GM12864 (cell line): Measurements from ENCODE around the gene SP3.

Experiments
- DNase-seq: peaks from one replicate; pipeline ENCODE4 v3.0.0-alpha.2; 2011; ENCODE audit warnings: low read depth
- H3K4me3 ChIP-seq: 2 replicates; pipeline ENCODE4 v1.5.1; 2011; ENCODE audit warnings: mild to moderate bottlenecking, low read depth, low read length, control low read depth
- TF ChIP-seq, protein P1 (sequence below): IDR thresholded peaks from 2 replicates; pipeline ENCODE4 v1.5.1; 2011; ENCODE audit warnings: low read depth, mild to moderate bottlenecking, moderate library complexity, low read length, control low read depth, inconsistent platforms; ENCODE audit errors: missing control alignments

SP3 gene

DNA sequence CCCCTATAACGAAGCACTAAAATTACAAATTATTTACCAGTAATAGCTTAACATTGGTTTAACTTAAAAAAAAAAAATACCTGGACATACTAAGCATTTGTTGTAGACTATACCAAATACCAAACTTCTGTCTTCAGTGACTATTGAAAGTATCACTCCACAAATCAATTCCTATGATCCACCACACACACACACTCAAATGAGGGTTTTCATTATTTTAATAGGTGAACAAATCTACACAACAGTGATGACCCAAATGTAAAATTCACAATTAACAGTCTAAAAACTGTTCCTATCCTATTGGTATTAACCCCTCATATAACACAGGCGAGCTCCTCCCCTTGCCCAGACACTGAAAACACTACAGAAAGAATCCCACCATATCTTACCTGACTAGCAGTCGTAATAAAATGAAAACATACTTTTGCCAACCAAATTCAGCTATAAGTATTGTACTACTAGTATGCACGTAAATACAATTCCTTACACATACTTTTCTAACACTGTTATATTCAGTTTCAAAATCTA, 2.5 kb downstream of the SP3 start:
- peak overlapping the region; percentile 75 for H3K4me3 ChIP-seq
- DNase-seq = no peak
- TF ChIP-seq, protein P1, sequence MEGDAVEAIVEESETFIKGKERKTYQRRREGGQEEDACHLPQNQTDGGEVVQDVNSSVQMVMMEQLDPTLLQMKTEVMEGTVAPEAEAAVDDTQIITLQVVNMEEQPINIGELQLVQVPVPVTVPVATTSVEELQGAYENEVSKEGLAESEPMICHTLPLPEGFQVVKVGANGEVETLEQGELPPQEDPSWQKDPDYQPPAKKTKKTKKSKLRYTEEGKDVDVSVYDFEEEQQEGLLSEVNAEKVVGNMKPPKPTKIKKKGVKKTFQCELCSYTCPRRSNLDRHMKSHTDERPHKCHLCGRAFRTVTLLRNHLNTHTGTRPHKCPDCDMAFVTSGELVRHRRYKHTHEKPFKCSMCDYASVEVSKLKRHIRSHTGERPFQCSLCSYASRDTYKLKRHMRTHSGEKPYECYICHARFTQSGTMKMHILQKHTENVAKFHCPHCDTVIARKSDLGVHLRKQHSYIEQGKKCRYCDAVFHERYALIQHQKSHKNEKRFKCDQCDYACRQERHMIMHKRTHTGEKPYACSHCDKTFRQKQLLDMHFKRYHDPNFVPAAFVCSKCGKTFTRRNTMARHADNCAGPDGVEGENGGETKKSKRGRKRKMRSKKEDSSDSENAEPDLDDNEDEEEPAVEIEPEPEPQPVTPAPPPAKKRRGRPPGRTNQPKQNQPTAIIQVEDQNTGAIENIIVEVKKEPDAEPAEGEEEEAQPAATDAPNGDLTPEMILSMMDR = no peak

DNA sequence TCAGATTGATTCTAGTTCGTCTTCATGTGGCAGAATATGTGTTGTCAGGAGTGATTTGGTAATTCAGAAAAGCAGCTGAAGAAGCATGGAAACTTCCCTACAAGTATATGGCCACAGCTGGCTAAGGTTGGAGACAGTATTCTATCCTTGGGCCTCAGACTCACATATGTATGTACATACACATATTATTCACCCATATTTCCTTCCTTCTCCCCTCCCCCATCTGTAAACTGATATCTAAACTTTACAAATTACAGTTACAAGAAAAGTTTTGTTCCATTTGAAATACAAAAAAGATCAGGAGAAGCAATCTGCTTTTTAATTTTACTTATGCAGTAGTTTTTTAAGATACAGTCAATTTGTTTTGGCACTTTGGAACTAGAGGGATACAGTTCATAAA, 3.1 kb downstream of the SP3 start:
- TF ChIP-seq, protein P1 = no peak
- H3K4me3 ChIP-seq = peak overlapping the region; percentile 75
- DNase-seq = no peak

DNA sequence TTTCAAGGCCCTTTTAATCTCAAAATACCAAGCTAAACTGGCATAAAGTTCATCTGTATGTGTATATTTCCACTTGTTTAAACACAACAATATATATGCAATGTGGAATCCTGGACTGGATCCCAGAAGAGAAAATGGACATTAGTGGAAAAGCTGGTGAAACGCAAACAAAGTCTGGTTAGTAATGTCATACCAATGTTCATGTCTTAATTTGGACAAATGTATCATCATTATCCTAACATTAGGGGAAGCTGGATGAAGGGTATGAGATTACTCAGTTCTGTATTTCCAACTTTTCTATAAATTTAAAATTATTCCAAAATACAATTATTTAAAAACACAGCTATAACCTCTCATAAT, 3.8 kb downstream of the SP3 start:
- TF ChIP-seq, protein P1 = no peak
- DNase-seq = no peak
- H3K4me3 ChIP-seq = no peak overlapping the region; the same call in 1 of the 2 replicates

DNA sequence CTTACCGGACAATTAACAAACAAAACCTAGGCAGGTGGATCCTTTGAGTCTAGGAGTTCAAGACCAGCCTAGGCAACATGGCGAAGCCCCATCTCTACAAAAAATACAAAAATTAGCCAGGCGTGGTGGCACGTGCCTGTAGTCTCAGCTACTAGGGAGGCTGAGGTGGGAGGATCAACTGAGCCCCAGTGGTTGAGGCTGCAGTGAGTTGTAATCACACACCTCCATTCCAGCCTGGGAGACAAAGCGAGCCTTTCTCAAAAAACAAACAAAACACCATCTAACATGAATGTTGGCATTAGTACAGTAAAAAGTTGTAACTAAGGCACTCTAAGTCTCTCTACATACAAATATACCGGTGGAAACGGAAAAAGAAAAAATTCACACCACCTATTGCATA, 5.3 kb downstream of the SP3 start:
- DNase-seq = no peak
- no peak overlapping the region for H3K4me3 ChIP-seq
- TF ChIP-seq, protein P1 = no peak

DNA sequence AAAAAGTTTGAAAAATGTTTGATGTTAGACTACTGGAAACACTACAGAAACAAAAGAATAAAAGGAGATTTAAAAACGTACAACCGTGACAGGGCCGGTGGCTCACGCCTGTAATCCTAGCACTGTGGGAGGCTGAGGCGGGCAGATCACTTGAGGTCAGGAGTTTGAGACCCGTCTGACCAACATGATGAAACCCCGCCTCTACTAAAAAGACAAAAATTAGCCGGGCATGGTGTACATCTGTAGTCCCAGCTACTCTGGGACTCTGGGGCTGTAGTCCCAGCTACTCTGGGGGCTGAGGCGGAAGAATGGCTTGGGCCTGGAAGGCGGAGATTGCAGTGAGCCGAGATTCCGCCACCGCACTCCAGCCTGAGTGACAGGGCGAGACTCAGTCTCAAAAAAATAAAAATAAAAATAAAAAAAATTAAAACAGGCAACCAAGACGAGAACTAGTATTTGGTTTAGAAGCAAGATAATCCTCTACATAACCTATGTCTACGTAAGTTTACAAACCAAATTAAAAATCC, 5.8 kb downstream of the SP3 start:
- no peak for DNase-seq
- H3K4me3 ChIP-seq = no peak overlapping the region
- TF ChIP-seq, protein P1 = no peak

DNA sequence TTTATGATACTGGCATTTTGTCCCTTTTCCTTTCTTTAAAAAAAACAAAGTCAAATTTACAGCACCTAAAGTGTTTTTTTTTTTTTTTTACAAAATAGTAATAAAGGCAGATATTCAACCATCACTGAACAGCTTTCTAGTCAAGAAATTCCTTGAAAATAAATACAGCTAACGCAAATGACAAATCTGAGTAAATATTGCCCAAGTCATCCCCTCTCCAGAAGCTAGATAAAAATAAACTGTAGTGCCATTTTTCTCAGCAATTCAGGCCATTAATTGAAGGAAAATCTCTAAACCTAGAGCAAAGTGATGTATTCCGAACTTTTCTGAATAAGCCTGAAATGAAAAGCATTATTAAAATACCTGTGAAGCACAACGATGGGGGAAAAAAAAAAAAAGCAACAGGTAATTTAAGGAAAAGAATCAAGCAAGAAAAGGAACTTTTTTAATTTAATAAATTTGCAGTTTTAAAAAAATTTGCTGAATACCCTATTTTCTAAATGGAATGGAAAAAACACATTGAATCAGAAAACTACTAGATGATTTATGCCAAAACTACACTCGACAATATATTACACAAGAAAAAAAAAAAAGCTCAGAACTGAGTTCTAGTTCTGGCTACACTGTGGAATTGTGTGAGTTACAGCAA, 6.9 kb downstream of the SP3 start:
- TF ChIP-seq, protein P1 = no peak
- no peak overlapping the region for H3K4me3 ChIP-seq
- DNase-seq = no peak

DNA sequence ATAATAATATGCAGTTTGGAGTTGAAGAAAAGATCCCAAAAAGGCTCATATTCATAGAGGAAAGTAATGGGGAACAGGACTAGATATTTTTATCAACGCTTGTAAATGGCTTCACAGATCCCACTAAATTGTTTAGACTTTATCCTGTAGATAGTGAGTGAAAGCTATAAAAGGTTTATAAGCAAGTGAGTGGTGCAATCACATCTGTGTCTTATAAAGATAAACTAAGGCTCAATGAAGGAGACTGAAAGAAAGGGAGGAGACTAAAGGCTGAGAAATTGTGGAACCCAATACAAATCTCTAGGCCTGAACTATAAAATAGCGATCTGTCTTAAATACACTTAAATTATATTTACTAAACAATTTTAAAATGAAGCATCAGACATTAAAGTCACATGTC, 7.7 kb downstream of the SP3 start:
- H3K4me3 ChIP-seq = no peak overlapping the region
- TF ChIP-seq, protein P1 = no peak
- DNase-seq = no peak
